ENCODE results near the gene MTR. TPM values are rescaled to one million over a fixed set of nuclear protein-coding genes. Genes with fewer than 3 reads are reported as not detected.

Gene MTR
- total and polyA plus RNA-seq, 2 experiments from 2014 or later: 23.9 to 61.7 TPM

- H3K9me3 ChIP-seq (ENCODE audit: low read depth): no peaks in the 10 kb centered on the region
Measured at GRCh38 chr1:236888126-236888525, 93.0 kb downstream of the MTR start.

GRCh38 chr1:236888903-236889302 lies 93.8 kb downstream of the MTR start:
- Histone ChIP-seq H3K36me3 (peaks cover 28% of the 10 kb centered on the region), H3K9me3 (ENCODE audit: low read depth) (no peaks in the 10 kb centered on the region), H3K27ac (peak overlapping the region; percentile 100), H3K27me3 (no peaks in the 10 kb centered on the region), H3K4me3 (no peak overlapping the region), H3K4me1 (ENCODE audit: low read depth) (peaks cover 59% of the 10 kb centered on the region)
- peak in 1 of 2 donors; percentile 14 for DNase-seq (ENCODE audit: low read depth in 1 of 2, low spot score in 1 of 2)
- TF ChIP-seq CTCF (IDR thresholded peaks at IDR 0.05; ENCODE audit: low read depth, low read length): no peak

More at GRCh38 chr1:236888126-236888525, 93.0 kb downstream of the MTR start:
- Histone ChIP-seq H3K4me1 (ENCODE audit: low read depth) (peaks cover 51% of the 10 kb centered on the region), H3K4me3 (no peak overlapping the region), H3K27me3 (no peaks in the 10 kb centered on the region), H3K36me3 (peaks cover 25% of the 10 kb centered on the region), H3K27ac (peak overlapping the region; percentile 100)
- no peak for DNase-seq (ENCODE audit: low read depth in 1 of 2, low spot score in 1 of 2)
- no peak for TF ChIP-seq CTCF (IDR thresholded peaks at IDR 0.05; ENCODE audit: low read depth, low read length)

- H3K27me3 ChIP-seq: no peaks in the 10 kb centered on the region
- TF ChIP-seq CTCF (IDR thresholded peaks at IDR 0.05; ENCODE audit: low read depth, low read length): peak; percentile 5
- H3K27ac ChIP-seq: peak overlapping the region; percentile 100
- peak; percentile 33 to 97 for DNase-seq (ENCODE audit: low read depth in 1 of 2, low spot score in 1 of 2)
- no peaks in the 10 kb centered on the region for H3K9me3 ChIP-seq (ENCODE audit: low read depth)
- H3K4me3 ChIP-seq: no peak overlapping the region
- H3K36me3 ChIP-seq: peaks cover 28% of the 10 kb centered on the region
- H3K4me1 ChIP-seq (ENCODE audit: low read depth): peaks cover 73% of the 10 kb centered on the region
Measured at GRCh38 chr1:236890152-236891056, 95.3 kb downstream of the MTR start.

- no peak overlapping the region for H3K4me3 ChIP-seq
- peak overlapping the region; percentile 100 for H3K27ac ChIP-seq
- peaks cover 43% of the 10 kb centered on the region for H3K36me3 ChIP-seq
- no peak for TF ChIP-seq CTCF (IDR thresholded peaks at IDR 0.05; ENCODE audit: low read depth, low read length)
- H3K9me3 ChIP-seq (ENCODE audit: low read depth): no peaks in the 10 kb centered on the region
- no peaks in the 10 kb centered on the region for H3K27me3 ChIP-seq
- no peak for DNase-seq (ENCODE audit: low read depth in 1 of 2, low spot score in 1 of 2)
- peaks cover 67% of the 10 kb centered on the region for H3K4me1 ChIP-seq (ENCODE audit: low read depth)
Measured at GRCh38 chr1:236893626-236894545, 98.8 kb downstream of the MTR start.

GRCh38 chr1:236895665-236896387 lies 100.7 kb downstream of the MTR start:
- no peak for DNase-seq (ENCODE audit: low read depth in 1 of 2, low spot score in 1 of 2)
- H3K27ac ChIP-seq: peak overlapping the region; percentile 79

More at GRCh38 chr1:236895665-236896387, 100.7 kb downstream of the MTR start:
- Histone ChIP-seq H3K4me1 (ENCODE audit: low read depth) (peaks cover 53% of the 10 kb centered on the region), H3K4me3 (no peak overlapping the region), H3K9me3 (ENCODE audit: low read depth) (no peaks in the 10 kb centered on the region), H3K36me3 (peaks cover 49% of the 10 kb centered on the region), H3K27me3 (no peaks in the 10 kb centered on the region)
- no peak for TF ChIP-seq CTCF (IDR thresholded peaks at IDR 0.05; ENCODE audit: low read depth, low read length)
